Tibial artery (tissue), 4 donors: ENCODE results near the gene CETN1.

Experiments used
- DNase-seq, 2 donors: peaks; one replicate each; pipeline ENCODE4 v3.0.0-alpha.2; 2019
- H3K27ac ChIP-seq, 2 donors: fragments of 200-600 bp; sonication (generic) in 1 of 2; 1 replicate in 1 of 2; 2 replicates in 1 of 2; pipeline ENCODE4 v1.5.1; 2018 to 2019; ENCODE audit warnings: mild to moderate bottlenecking in 1 of 2
- H3K27me3 ChIP-seq, 2 donors: fragments of 200-600 bp; sonication (generic) in 1 of 2; one replicate each; pipeline versions ENCODE4 v1.5.1 to v1.6.0; 2016 to 2019
- H3K36me3 ChIP-seq, 3 donors: fragments of 200-600 bp; sonication (generic) in 2 of 3; one replicate each; pipeline ENCODE4 v1.5.1; 2016 to 2019; ENCODE audit warnings: mild to moderate bottlenecking in 2 of 3
- H3K4me1 ChIP-seq, 4 donors: fragments of 200-600 bp; sonication (generic) in 2 of 4; 1 replicate in 3 of 4; 2 replicates in 1 of 4; pipeline ENCODE4 v1.5.1; 2016 to 2019
- H3K4me3 ChIP-seq, 2 donors: fragments of 200-600 bp; sonication (generic) in 1 of 2; 1 replicate in 1 of 2; 2 replicates in 1 of 2; pipeline ENCODE4 v1.5.1; 2018 to 2019; ENCODE audit warnings: mild to moderate bottlenecking in 2 of 2
- H3K9me3 ChIP-seq, 3 donors: fragments of 200-600 bp; sonication (generic) in 1 of 3; one replicate each; pipeline ENCODE4 v1.5.1; 2016 to 2019
- intact Hi-C: fragments of 100-400 bp; cut with DNase I; formaldehyde crosslinking; loops from one replicate; pipeline ENCODE4 v1.15.0; 2023; ENCODE audit warnings: low total_unique reads
- TF ChIP-seq, protein P1 (sequence below), 2 experiments: fragments of 200-600 bp in 1 of 2; fragments of 450-650 bp in 1 of 2; IDR thresholded peaks; one replicate each; pipeline ENCODE4 v1.5.1; 2017 to 2019; ENCODE audit warnings: antibody characterized with exemption in 2 of 2, mild to moderate bottlenecking in 1 of 2, moderate library complexity in 1 of 2

The CETN1 gene

GRCh38 chr18:580154-580553, at the start of gene CETN1:
TSS of gene CETN1 (plus strand) at chr18:580380. CDS start at chr18:580409, 29 bp downstream.
- peaks cover 0 to 12% (median 4%) of the 10 kb centered on the region in 3 donors for H3K9me3 ChIP-seq
- no peaks in the 10 kb centered on the region for H3K27me3 ChIP-seq
- no peaks in the 10 kb centered on the region for H3K36me3 ChIP-seq
- H3K4me1 ChIP-seq = peaks cover 0 to 13% (median 2%) of the 10 kb centered on the region in 4 donors
- no peak within 1 kb of the TSS for H3K27ac ChIP-seq
- DNase-seq = no peak
- no peak within 1 kb of the TSS for H3K4me3 ChIP-seq
- intact Hi-C loops = no loop called here
- TF ChIP-seq, protein P1, sequence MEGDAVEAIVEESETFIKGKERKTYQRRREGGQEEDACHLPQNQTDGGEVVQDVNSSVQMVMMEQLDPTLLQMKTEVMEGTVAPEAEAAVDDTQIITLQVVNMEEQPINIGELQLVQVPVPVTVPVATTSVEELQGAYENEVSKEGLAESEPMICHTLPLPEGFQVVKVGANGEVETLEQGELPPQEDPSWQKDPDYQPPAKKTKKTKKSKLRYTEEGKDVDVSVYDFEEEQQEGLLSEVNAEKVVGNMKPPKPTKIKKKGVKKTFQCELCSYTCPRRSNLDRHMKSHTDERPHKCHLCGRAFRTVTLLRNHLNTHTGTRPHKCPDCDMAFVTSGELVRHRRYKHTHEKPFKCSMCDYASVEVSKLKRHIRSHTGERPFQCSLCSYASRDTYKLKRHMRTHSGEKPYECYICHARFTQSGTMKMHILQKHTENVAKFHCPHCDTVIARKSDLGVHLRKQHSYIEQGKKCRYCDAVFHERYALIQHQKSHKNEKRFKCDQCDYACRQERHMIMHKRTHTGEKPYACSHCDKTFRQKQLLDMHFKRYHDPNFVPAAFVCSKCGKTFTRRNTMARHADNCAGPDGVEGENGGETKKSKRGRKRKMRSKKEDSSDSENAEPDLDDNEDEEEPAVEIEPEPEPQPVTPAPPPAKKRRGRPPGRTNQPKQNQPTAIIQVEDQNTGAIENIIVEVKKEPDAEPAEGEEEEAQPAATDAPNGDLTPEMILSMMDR (IDR thresholded peaks at IDR 0.05) = no peak

DNA sequence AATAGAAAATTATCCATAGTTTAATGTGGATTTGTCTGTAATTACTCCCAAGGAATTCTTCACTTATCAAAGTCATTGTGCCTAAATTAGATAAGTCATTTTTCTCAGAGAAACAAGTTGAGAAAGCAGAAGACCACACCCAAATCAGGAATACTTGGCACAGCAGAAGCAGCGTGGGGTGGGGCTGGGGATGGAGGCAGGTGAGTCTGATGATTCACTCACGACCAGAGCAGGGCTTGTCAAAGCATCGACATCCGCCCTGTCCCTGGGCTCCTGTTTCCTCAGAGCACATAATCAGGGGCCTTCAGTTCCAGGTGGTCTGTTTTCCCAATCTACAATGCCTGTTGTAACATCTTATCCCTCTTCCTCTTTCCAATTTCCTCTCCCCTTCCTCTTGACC, 48.2 kb upstream of the CETN1 start:
- TF ChIP-seq, protein P1 (IDR thresholded peaks at IDR 0.05) = no peak
- no peak for DNase-seq
- intact Hi-C loops = no loop called here
- peaks cover 0 to 7% (median 0%) of the 10 kb centered on the region in 4 donors for H3K4me1 ChIP-seq
- no peaks in the 10 kb centered on the region for H3K36me3 ChIP-seq
- H3K9me3 ChIP-seq = no peaks in the 10 kb centered on the region
- no peak overlapping the region for H3K4me3 ChIP-seq
- no peaks in the 10 kb centered on the region for H3K27me3 ChIP-seq
- no peak overlapping the region for H3K27ac ChIP-seq

GRCh38 chr18:532632-533031, 47.5 kb upstream of the CETN1 start:
- Histone ChIP-seq H3K4me1 (peaks cover 0 to under 1% (median 0%) of the 10 kb centered on the region in 4 donors), H3K27me3 (no peaks in the 10 kb centered on the region), H3K36me3 (no peaks in the 10 kb centered on the region), H3K9me3 (no peaks in the 10 kb centered on the region), H3K4me3 (no peak overlapping the region), H3K27ac (no peak overlapping the region)
- intact Hi-C loops = no loop called here
- TF ChIP-seq, protein P1 (IDR thresholded peaks at IDR 0.05) = no peak
- DNase-seq = no peak

- no peaks in the 10 kb centered on the region for H3K4me1 ChIP-seq
- no peak overlapping the region for H3K4me3 ChIP-seq
- no peak for DNase-seq
- TF ChIP-seq, protein P1 (IDR thresholded peaks at IDR 0.05) = no peak
- intact Hi-C loops = no loop called here
- no peak overlapping the region for H3K27ac ChIP-seq
- no peaks in the 10 kb centered on the region for H3K36me3 ChIP-seq
- H3K27me3 ChIP-seq = no peaks in the 10 kb centered on the region
- no peaks in the 10 kb centered on the region for H3K9me3 ChIP-seq
Observed at GRCh38 chr18:533995-534601, 46.1 kb upstream of the CETN1 start.

DNA sequence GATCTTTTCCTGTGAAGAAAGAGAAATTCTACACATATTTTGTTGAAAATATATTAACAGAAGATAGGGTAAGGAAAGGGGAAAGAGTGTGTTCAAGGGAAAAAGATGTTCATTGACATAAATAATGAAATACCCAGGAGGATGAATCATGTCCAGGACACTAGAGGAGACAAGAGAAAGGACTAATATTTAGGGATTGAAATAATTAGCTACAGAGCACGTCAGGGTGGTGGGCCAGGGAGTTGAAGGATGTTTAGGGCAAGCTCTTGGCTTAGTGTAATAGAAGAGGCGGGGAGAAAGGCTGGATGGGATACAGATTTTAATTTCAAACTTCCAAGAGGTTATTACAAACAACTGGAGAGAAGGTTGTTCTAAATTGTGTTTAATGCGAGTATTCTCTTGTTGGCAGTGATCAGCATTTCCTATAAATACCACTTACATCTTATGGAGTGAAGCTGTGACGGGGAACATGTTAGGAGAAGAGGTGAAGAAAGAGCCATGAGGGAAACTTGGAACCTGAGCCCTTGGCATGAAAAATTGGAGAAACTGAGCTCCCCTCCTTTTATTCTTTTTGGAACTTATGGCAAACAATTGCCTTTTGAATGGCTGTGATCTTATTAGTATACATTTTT, 36.6 kb upstream of the CETN1 start:
- no peaks in the 10 kb centered on the region for H3K36me3 ChIP-seq
- no peak overlapping the region for H3K27ac ChIP-seq
- H3K9me3 ChIP-seq = no peaks in the 10 kb centered on the region
- no peaks in the 10 kb centered on the region for H3K27me3 ChIP-seq
- TF ChIP-seq, protein P1 (IDR thresholded peaks at IDR 0.05) = no peak
- no peaks in the 10 kb centered on the region for H3K4me1 ChIP-seq
- H3K4me3 ChIP-seq = no peak overlapping the region
- no peak for DNase-seq
- intact Hi-C loops = no loop called here
